HepG2 (cell line): Measurements from ENCODE around the gene ZNF30. TPM values are rescaled to one million over a fixed set of nuclear protein-coding genes. Genes with fewer than 3 reads are reported as not detected.

Experiments
- AHR ChIP-seq: IDR thresholded peaks from 2 replicates; pipeline ENCODE4 v1.6.1; 2018; ENCODE audit warnings: missing genetic modification reagents, missing compliant biosample characterization
- GABPB1 ChIP-seq: IDR thresholded peaks from 2 replicates; pipeline ENCODE4 v1.6.1; 2016; ENCODE audit warnings: mild to moderate bottlenecking, missing genetic modification reagents, moderate library complexity, missing compliant biosample characterization
- GPBP1L1 ChIP-seq: sonication (generic); formaldehyde crosslinking; IDR thresholded peaks from 2 replicates; pipeline ENCODE4 v1.5.0; 2020; ENCODE audit warnings: mild to moderate bottlenecking, missing genetic modification reagents
- KDM5B ChIP-seq: sonication (generic); formaldehyde crosslinking; IDR thresholded peaks from 2 replicates; pipeline ENCODE4 v1.4.0; 2020; ENCODE audit warnings: missing genetic modification reagents, mild to moderate bottlenecking, borderline replicate concordance
- SNAPC4 ChIP-seq: sonication (generic); formaldehyde crosslinking; IDR thresholded peaks from 2 replicates; pipeline ENCODE4 v1.4.0; 2020; ENCODE audit warnings: mild to moderate bottlenecking, missing genetic modification reagents
- THAP7 ChIP-seq: sonication (generic); formaldehyde crosslinking; IDR thresholded peaks from 2 replicates; pipeline ENCODE4 v1.8.1; 2023; ENCODE audit warnings: mild to moderate bottlenecking, missing genetic modification reagents
- ZFP36 ChIP-seq: fragments of 150-350 bp; IDR thresholded peaks from 2 replicates; pipeline ENCODE4 v1.6.1; 2018; ENCODE audit warnings: borderline replicate concordance, low read length, low read depth; ENCODE audit not compliant: partially characterized antibody
- ZFP90 ChIP-seq: sonication (generic); formaldehyde crosslinking; IDR thresholded peaks from 2 replicates; pipeline ENCODE4 v1.8.0; 2022; ENCODE audit warnings: missing genetic modification reagents, mild to moderate bottlenecking, inconsistent platforms, borderline replicate concordance
- ZNF362 ChIP-seq: sonication (generic); formaldehyde crosslinking; IDR thresholded peaks from 2 replicates; pipeline ENCODE4 v1.4.0; 2020; ENCODE audit warnings: missing genetic modification reagents, mild to moderate bottlenecking, borderline replicate concordance
- ZNF672 ChIP-seq: sonication (generic); formaldehyde crosslinking; IDR thresholded peaks from 2 replicates; pipeline ENCODE4 v1.8.1; 2022; ENCODE audit warnings: missing genetic modification reagents
- ZNF710 ChIP-seq: sonication (generic); formaldehyde crosslinking; IDR thresholded peaks from 2 replicates; pipeline ENCODE4 v1.5.0; 2020; ENCODE audit warnings: mild to moderate bottlenecking, missing genetic modification reagents, borderline replicate concordance
- ZNF746 ChIP-seq: sonication (generic); formaldehyde crosslinking; IDR thresholded peaks from 2 replicates; pipeline ENCODE4 v1.8.0; 2022; ENCODE audit warnings: mild to moderate bottlenecking, missing genetic modification reagents
- polyA plus RNA-seq, 8 experiments: library from polyadenylated mRNA; depleted of rRNA in 3 of 8; stranded (reverse) in 7 of 8; unstranded in 1 of 8; fragments of >200 nt; fragmentation: Illumina TruSeq in 4 of 8; extraction: Trizol in 4 of 8; gene quantifications; 2 replicates each; pipeline versions ENCODE4 v1.2.1 to v1.2.3, GENCODE V29; 2011 to 2016; ENCODE audit warnings: low read depth in 4 of 8, missing spikeins in 1 of 8, mixed read lengths in 1 of 8; ENCODE audit not compliant: insufficient read depth in 1 of 8
- total RNA-seq, 5 experiments: library from RNA; depleted of rRNA; stranded (reverse); fragments of >200 nt; fragmentation: Illumina TruSeq; extraction: Trizol; gene quantifications; 2 replicates each; pipeline ENCODE4 v1.2.3, GENCODE V29; 2016; ENCODE audit warnings: low read depth in 1 of 5
- TF ChIP-seq, protein P1 (sequence below), 2 experiments: IDR thresholded peaks; 2 replicates each; pipeline ENCODE4 v1.6.1; 2011 to 2012; ENCODE audit warnings: low read length in 2 of 2, borderline replicate concordance in 1 of 2, low read depth in 1 of 2, mild to moderate bottlenecking in 1 of 2, moderate library complexity in 1 of 2

Gene ZNF30
- total and polyA plus RNA-seq, 2 of the 13 experiments (the other 11 are each of a cell fraction or from before 2014, with no cell fraction given), result 2.3 to 4.4 TPM

DNA sequence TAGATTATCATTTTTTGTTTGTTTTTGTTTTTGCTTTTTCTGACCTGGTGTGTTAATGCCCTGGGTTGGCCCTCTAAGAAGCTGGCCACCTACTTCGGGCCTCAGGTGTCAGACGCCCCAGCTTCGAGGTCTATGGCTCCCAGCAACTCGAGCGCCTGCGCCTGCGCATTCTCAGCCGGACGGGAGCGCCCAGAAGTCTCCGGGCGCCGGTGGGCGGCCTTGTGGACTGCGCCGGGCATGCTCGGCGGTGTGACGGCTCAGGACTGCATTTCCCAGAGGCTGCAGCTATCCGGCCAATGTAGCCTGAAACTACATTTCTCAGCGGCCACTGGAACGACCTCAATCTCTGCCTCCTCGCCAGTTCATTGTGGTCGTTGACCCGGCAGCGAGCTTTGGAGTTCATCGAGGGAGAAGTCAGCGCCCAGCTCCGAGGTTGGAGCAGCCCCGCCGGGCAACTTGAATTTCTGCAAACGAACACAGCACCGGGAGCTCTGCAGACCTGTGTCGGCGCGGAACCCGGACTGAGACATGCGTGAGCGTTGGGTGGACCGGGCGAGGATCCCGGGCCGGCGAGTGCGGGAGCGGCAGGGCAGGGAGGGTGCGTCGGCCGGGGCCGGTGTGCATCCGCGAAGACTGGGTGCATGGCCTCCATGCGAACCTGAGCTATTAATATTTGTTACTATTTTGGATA is at the start of gene ZNF30 (continued):
- TF ChIP-seq ZNF362 (CRISPR knock-in tag), result 0 out of 2 replicates have a peak, but pooled peaks have one; percentile 13
- peak; percentile 58; the same call in 1 of the 2 replicates for TF ChIP-seq THAP7
- TF ChIP-seq ZNF746, result no peak
- TF ChIP-seq SNAPC4 (CRISPR knock-in tag), result no peak
- TF ChIP-seq ZFP36, result no peak
- TF ChIP-seq, protein P1, sequence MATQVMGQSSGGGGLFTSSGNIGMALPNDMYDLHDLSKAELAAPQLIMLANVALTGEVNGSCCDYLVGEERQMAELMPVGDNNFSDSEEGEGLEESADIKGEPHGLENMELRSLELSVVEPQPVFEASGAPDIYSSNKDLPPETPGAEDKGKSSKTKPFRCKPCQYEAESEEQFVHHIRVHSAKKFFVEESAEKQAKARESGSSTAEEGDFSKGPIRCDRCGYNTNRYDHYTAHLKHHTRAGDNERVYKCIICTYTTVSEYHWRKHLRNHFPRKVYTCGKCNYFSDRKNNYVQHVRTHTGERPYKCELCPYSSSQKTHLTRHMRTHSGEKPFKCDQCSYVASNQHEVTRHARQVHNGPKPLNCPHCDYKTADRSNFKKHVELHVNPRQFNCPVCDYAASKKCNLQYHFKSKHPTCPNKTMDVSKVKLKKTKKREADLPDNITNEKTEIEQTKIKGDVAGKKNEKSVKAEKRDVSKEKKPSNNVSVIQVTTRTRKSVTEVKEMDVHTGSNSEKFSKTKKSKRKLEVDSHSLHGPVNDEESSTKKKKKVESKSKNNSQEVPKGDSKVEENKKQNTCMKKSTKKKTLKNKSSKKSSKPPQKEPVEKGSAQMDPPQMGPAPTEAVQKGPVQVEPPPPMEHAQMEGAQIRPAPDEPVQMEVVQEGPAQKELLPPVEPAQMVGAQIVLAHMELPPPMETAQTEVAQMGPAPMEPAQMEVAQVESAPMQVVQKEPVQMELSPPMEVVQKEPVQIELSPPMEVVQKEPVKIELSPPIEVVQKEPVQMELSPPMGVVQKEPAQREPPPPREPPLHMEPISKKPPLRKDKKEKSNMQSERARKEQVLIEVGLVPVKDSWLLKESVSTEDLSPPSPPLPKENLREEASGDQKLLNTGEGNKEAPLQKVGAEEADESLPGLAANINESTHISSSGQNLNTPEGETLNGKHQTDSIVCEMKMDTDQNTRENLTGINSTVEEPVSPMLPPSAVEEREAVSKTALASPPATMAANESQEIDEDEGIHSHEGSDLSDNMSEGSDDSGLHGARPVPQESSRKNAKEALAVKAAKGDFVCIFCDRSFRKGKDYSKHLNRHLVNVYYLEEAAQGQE (IDR thresholded peaks at IDR 0.05; ENCODE audit: borderline replicate concordance in 1 of 2, low read depth in 1 of 2, low read length in 2 of 2), result peak in 1 of 2 experiments; percentile 30; a peak in 1 of 4 replicates
- 0 out of 2 replicates have a peak, but pooled peaks have one; percentile 55 for TF ChIP-seq AHR
- TF ChIP-seq KDM5B (CRISPR knock-in tag), result peak; percentile 92
- TF ChIP-seq ZNF672 (CRISPR knock-in tag), result no peak
- TF ChIP-seq GPBP1L1 (CRISPR knock-in tag), result no peak
- TF ChIP-seq ZFP90 (CRISPR knock-in tag), result peak; percentile 49; the same call in 1 of the 2 replicates
- TF ChIP-seq ZNF710 (CRISPR knock-in tag), result no peak
- TF ChIP-seq GABPB1 (CRISPR knock-in tag), result peak; percentile 87
